Fibroblast of lung (primary cell): Measurements from ENCODE around the gene FSIP1. TPM values are rescaled to one million over a fixed set of nuclear protein-coding genes. Genes with fewer than 3 reads are reported as not detected.
"Not testable (repeated sequence)": the region's sequence is repeated elsewhere in the genome, so short reads cannot be mapped to it uniquely, and the experiment has no call there.

Source experiments
- DNase-seq, 2 donors: peaks; one replicate each; pipeline versions ENCODE4 v3.0.0 to v3.0.0-alpha.2; 2010; ENCODE audit warnings: low read depth in 2 of 2
- H2AFZ ChIP-seq: 2 replicates; pipeline ENCODE4 v1.5.1; 2012; ENCODE audit warnings: low read length, control low read depth, inconsistent platforms
- H3K27ac ChIP-seq: 2 replicates; pipeline ENCODE4 v1.5.1; 2011; ENCODE audit warnings: low read length, control low read depth; ENCODE audit not compliant: insufficient read depth
- H3K27me3 ChIP-seq: 2 replicates; pipeline ENCODE4 v1.5.1; 2011; ENCODE audit warnings: mild to moderate bottlenecking, low read length; ENCODE audit not compliant: control insufficient read depth, insufficient read depth
- H3K36me3 ChIP-seq: 2 replicates; pipeline ENCODE4 v1.5.1; 2011; ENCODE audit warnings: low read length; ENCODE audit not compliant: control insufficient read depth, insufficient read depth
- H3K4me1 ChIP-seq: 2 replicates; pipeline ENCODE4 v1.5.1; 2011; ENCODE audit warnings: low read length; ENCODE audit not compliant: control insufficient read depth, insufficient read depth; ENCODE audit errors: extremely low read depth
- H3K4me2 ChIP-seq: 2 replicates; pipeline ENCODE4 v1.5.1; 2011; ENCODE audit warnings: low read length, control low read depth; ENCODE audit not compliant: insufficient read depth; ENCODE audit errors: extremely low read depth
- H3K4me3 ChIP-seq, 4 experiments: fragments of 200-600 bp in 1 of 4; sonication (generic) in 1 of 4; replicated peaks in 1 of 4; 2 replicates each; pipeline ENCODE4 v1.5.1; 2011 to 2016; ENCODE audit warnings: low read length in 4 of 4, low read depth in 3 of 4, mild to moderate bottlenecking in 3 of 4, control low read depth in 2 of 4, inconsistent platforms in 1 of 4, mixed read lengths in 1 of 4; ENCODE audit not compliant: insufficient read depth in 1 of 4; ENCODE audit errors: control extremely low read depth in 1 of 4
- H3K79me2 ChIP-seq: 2 replicates; pipeline ENCODE4 v1.5.1; 2012; ENCODE audit warnings: mild to moderate bottlenecking, low read length, inconsistent platforms; ENCODE audit not compliant: control insufficient read depth, insufficient read depth
- H3K9ac ChIP-seq: 2 replicates; pipeline ENCODE4 v1.5.1; 2011; ENCODE audit warnings: mild to moderate bottlenecking, low read length, control low read depth; ENCODE audit not compliant: insufficient read depth
- H3K9me3 ChIP-seq: 2 replicates; pipeline ENCODE4 v1.5.1; 2012; ENCODE audit warnings: low read depth, low read length; ENCODE audit not compliant: control insufficient read depth, insufficient read depth
- H4K20me1 ChIP-seq: 2 replicates; pipeline ENCODE4 v1.5.1; 2011; ENCODE audit warnings: low read length; ENCODE audit not compliant: control insufficient read depth, insufficient read depth; ENCODE audit errors: extremely low read depth
- CTCF ChIP-seq, 2 donors: IDR thresholded peaks in 1 of 2; conservative IDR thresholded peaks in 1 of 2; 1 replicate in 1 of 2; 2 replicates in 1 of 2; pipeline ENCODE4 v1.5.1; 2011 to 2012; ENCODE audit warnings: low read length in 2 of 2, control low read depth in 1 of 2, inconsistent platforms in 1 of 2, low read depth in 1 of 2, mild to moderate bottlenecking in 1 of 2
- EZH2 ChIP-seq: IDR thresholded peaks from 2 replicates; pipeline ENCODE4 v1.5.1; 2012; ENCODE audit warnings: low read length, control low read depth, mild to moderate bottlenecking; ENCODE audit errors: missing control alignments
- polyA plus RNA-seq, 2 donors: library from polyadenylated mRNA; depleted of rRNA in 1 of 2; stranded (reverse) in 1 of 2; unstranded in 1 of 2; fragments of >200 nt; gene quantifications; 2 replicates each; pipeline ENCODE4 v1.2.1, GENCODE V29; 2011 to 2012; ENCODE audit warnings: missing spikeins in 1 of 2
- total RNA-seq: library from RNA; depleted of rRNA; stranded (reverse); fragments of >200 nt; gene quantifications from 2 replicates; pipeline ENCODE4 v1.2.1, GENCODE V29; 2014

Gene FSIP1
- total and polyA plus RNA-seq, 2 donors (not counting 1 experiment from before 2014, with no cell fraction given) = 0.50 to 5.1 TPM

- Histone ChIP-seq H3K4me3 (no peak overlapping the region), H3K4me1 (peaks cover 2% of the 10 kb centered on the region), H4K20me1 (peaks cover 2% of the 10 kb centered on the region), H3K9ac (no peak overlapping the region), H3K4me2 (no peak overlapping the region), H3K27me3 (no peaks in the 10 kb centered on the region), H2AFZ (no peak overlapping the region), H3K27ac (no peak overlapping the region), H3K36me3 (no peaks in the 10 kb centered on the region), H3K9me3 (no peaks in the 10 kb centered on the region), H3K79me2 (peaks cover 69% of the 10 kb centered on the region)
- TF ChIP-seq EZH2 (no peak), CTCF (conservative IDR thresholded peaks at IDR 0.05 in 1 of 2, IDR thresholded peaks at IDR 0.05 in 1 of 2; ENCODE audit: low read depth in 1 of 2, low read length in 2 of 2) (no peak)
- DNase-seq = no peak
Observed at GRCh38 chr15:39819533-39819932, 36.9 kb upstream of the FSIP1 start.

- no peak for DNase-seq
- Histone ChIP-seq H2AFZ (no peak overlapping the region), H3K4me3 (no peak overlapping the region), H3K79me2 (peaks cover 53% of the 10 kb centered on the region), H3K27ac (no peak overlapping the region), H3K27me3 (no peaks in the 10 kb centered on the region), H3K4me1 (peaks cover 2% of the 10 kb centered on the region), H3K36me3 (no peaks in the 10 kb centered on the region), H3K9ac (no peak overlapping the region), H3K4me2 (no peak overlapping the region), H4K20me1 (peaks cover 2% of the 10 kb centered on the region), H3K9me3 (no peaks in the 10 kb centered on the region)
- TF ChIP-seq CTCF (conservative IDR thresholded peaks at IDR 0.05 in 1 of 2, IDR thresholded peaks at IDR 0.05 in 1 of 2; ENCODE audit: low read depth in 1 of 2, low read length in 2 of 2) (no peak), EZH2 (no peak)
Observed at GRCh38 chr15:39817892-39818291, 35.3 kb upstream of the FSIP1 start.

GRCh38 chr15:39814489-39814888, 31.8 kb upstream of the FSIP1 start:
- no peaks in the 10 kb centered on the region for H3K4me1 ChIP-seq
- TF ChIP-seq EZH2 (no peak), CTCF (conservative IDR thresholded peaks at IDR 0.05 in 1 of 2, IDR thresholded peaks at IDR 0.05 in 1 of 2; ENCODE audit: low read depth in 1 of 2, low read length in 2 of 2) (no peak)
- peaks cover 45% of the 10 kb centered on the region for H3K79me2 ChIP-seq
- H3K4me2 ChIP-seq = no peak overlapping the region
- no peak overlapping the region for H3K9ac ChIP-seq
- H3K27me3 ChIP-seq = no peaks in the 10 kb centered on the region
- H3K27ac ChIP-seq = no peak overlapping the region
- H3K4me3 ChIP-seq = no peak overlapping the region
- H3K36me3 ChIP-seq = no peaks in the 10 kb centered on the region
- no peaks in the 10 kb centered on the region for H3K9me3 ChIP-seq
- H4K20me1 ChIP-seq = peaks cover 2% of the 10 kb centered on the region
- no peak for DNase-seq
- no peak overlapping the region for H2AFZ ChIP-seq

- H3K27me3 ChIP-seq, H2AFZ ChIP-seq, H3K36me3 ChIP-seq, H3K9ac ChIP-seq, H3K4me3 ChIP-seq, H3K4me1 ChIP-seq, DNase-seq, H3K4me2 ChIP-seq, H3K9me3 ChIP-seq, H3K27ac ChIP-seq, H4K20me1 ChIP-seq: not testable (repeated sequence)
- peaks cover 51% of the 10 kb centered on the region for H3K79me2 ChIP-seq
Observed at GRCh38 chr15:39812651-39813050, 30.0 kb upstream of the FSIP1 start.
